OCI-LY3 (cell line): Measurements from ENCODE around the gene NRXN2.

Source experiments
- EZH2phosphoT487 ChIP-seq: fragments of 200-600 bp; shearing (Covaris generic); IDR thresholded peaks from 2 replicates; pipeline ENCODE4 v1.6.1; 2018; ENCODE audit warnings: antibody characterized with exemption, mixed run types, low read depth
- TF ChIP-seq, protein P1 (sequence below): fragments of 200-600, 300-600 bp; sonication (generic); IDR thresholded peaks from 2 replicates; pipeline ENCODE4 v1.5.1; 2014; ENCODE audit warnings: antibody characterized with exemption, low read length, low read depth

- TF ChIP-seq, protein P1, sequence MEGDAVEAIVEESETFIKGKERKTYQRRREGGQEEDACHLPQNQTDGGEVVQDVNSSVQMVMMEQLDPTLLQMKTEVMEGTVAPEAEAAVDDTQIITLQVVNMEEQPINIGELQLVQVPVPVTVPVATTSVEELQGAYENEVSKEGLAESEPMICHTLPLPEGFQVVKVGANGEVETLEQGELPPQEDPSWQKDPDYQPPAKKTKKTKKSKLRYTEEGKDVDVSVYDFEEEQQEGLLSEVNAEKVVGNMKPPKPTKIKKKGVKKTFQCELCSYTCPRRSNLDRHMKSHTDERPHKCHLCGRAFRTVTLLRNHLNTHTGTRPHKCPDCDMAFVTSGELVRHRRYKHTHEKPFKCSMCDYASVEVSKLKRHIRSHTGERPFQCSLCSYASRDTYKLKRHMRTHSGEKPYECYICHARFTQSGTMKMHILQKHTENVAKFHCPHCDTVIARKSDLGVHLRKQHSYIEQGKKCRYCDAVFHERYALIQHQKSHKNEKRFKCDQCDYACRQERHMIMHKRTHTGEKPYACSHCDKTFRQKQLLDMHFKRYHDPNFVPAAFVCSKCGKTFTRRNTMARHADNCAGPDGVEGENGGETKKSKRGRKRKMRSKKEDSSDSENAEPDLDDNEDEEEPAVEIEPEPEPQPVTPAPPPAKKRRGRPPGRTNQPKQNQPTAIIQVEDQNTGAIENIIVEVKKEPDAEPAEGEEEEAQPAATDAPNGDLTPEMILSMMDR: no peak
- no peak for TF ChIP-seq EZH2phosphoT487
Observed at GRCh38 chr11:64722141-64723065, 594 bp downstream of the NRXN2 start.
